Activated T-cell treated with anti-CD3 and anti-CD28 coated beads, Interleukin-2, amount 50 U/mL, for 24 hours (primary cell): ENCODE measurements around the gene SIGLEC9.

Experiments used
- DNase-seq: peaks from one replicate; pipeline ENCODE4 v3.0.0-alpha.2; 2020
- H3K27ac Mint-ChIP-seq: 2 replicates; pipeline ENCODE4 v1.8.0; 2020; ENCODE audit warnings: mild to moderate bottlenecking, mixed read lengths
- H3K27me3 Mint-ChIP-seq: 2 replicates; pipeline ENCODE4 v1.8.0; 2020; ENCODE audit warnings: mixed read lengths
- H3K36me3 Mint-ChIP-seq: 2 replicates; pipeline ENCODE4 v1.8.0; 2020; ENCODE audit warnings: low read depth, mixed read lengths
- H3K4me1 Mint-ChIP-seq: 2 replicates; pipeline ENCODE4 v1.8.0; 2020; ENCODE audit warnings: low read depth, mixed read lengths
- H3K4me3 Mint-ChIP-seq: 2 replicates; pipeline ENCODE4 v1.8.0; 2020; ENCODE audit warnings: mild to moderate bottlenecking, moderate library complexity, mixed read lengths
- H3K9me3 Mint-ChIP-seq: 2 replicates; pipeline ENCODE4 v1.8.0; 2020; ENCODE audit warnings: mixed read lengths

SIGLEC9 gene

GRCh38 chr19:51091895-51092873 lies 32.5 kb upstream of the SIGLEC9 start:
- no peak for DNase-seq
- H3K4me1 Mint-ChIP-seq: peaks cover 9% of the 10 kb centered on the region
- H3K27ac Mint-ChIP-seq: no peak overlapping the region
- H3K36me3 Mint-ChIP-seq: peaks cover 23% of the 10 kb centered on the region
- no peak overlapping the region for H3K4me3 Mint-ChIP-seq
- no peaks in the 10 kb centered on the region for H3K9me3 Mint-ChIP-seq
- no peaks in the 10 kb centered on the region for H3K27me3 Mint-ChIP-seq

- no peaks in the 10 kb centered on the region for H3K9me3 Mint-ChIP-seq
- no peaks in the 10 kb centered on the region for H3K27me3 Mint-ChIP-seq
- no peak overlapping the region for H3K27ac Mint-ChIP-seq
- H3K36me3 Mint-ChIP-seq: peaks cover 32% of the 10 kb centered on the region
- peaks cover 16% of the 10 kb centered on the region for H3K4me1 Mint-ChIP-seq
- H3K4me3 Mint-ChIP-seq: no peak overlapping the region
- no peak for DNase-seq
Observed at GRCh38 chr19:51093101-51093500, 31.6 kb upstream of the SIGLEC9 start.

DNA sequence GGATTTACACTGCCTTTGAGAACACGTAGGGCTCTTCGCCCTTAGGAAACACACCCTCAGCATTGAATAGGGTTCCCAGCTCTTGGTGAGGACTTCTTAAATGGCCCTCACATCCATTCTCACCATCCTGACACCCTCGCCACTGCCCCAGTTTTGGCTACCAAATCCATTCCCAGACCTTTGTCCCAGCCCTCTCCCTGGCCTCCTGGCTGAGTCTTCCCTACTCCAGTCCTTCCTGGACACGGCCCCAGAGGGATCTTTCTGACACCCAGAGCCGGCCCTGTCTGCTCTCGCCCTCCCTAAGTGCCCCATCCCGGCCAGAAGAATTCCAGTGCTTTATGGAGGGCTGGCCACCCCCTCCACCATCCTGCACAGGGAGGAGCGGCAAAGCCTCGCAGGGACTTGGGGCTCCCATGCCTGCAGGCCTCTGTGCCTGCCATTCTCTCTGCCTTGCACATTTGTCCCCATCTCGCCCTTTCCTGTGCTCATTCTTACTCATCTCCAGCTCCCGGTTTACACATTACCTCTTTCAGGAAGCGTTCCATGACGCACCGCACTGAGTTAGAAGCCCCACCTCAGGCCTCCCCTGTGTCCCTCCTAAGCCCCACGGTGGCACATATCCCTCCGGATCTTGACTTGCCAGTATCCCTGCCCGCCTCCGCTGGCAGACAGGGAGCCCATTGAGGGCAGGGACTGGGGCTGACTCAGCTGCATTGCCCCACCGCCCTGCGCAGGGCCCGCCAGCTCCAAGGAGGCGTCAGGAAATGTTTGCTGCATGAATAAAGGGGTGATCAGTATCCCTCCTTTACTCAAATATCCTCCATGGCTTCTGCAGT lies 31.0 kb upstream of the SIGLEC9 start:
- DNase-seq: no peak

DNA sequence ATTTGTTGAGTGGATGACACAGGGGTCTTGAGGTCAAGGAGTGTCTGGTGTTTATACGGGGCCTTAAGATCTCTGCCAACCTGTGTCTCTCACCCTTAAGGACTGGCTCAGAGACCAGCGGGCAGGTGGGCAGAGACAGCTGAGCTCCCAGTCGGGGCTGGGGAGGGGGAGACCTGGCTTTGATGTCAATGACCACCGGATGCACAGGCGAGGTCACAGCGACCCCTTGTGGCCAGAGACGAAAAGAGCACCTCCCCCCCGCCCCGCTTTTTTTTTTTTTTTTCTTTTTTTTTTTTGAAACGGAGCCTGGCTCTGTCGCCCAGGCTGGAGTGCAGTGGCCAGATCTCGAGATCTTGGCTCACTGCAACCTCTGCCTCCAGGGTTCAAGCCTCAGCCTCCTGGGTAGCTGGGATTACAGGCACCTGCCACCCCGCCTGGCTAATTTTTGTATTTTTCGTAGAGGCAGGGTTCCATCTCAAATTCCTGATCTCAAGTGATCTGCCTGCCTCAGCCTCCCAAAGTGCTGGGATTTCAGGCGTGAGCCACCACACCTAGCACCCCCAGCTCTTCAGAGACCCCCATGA lies 29.9 kb upstream of the SIGLEC9 start:
- no peaks in the 10 kb centered on the region for H3K27me3 Mint-ChIP-seq
- peaks cover 20% of the 10 kb centered on the region for H3K4me1 Mint-ChIP-seq
- no peaks in the 10 kb centered on the region for H3K9me3 Mint-ChIP-seq
- peaks cover 43% of the 10 kb centered on the region for H3K36me3 Mint-ChIP-seq
- peak; percentile 55 for DNase-seq
- no peak overlapping the region for H3K27ac Mint-ChIP-seq
- H3K4me3 Mint-ChIP-seq: no peak overlapping the region

More for the DNA sequence above, 31.0 kb upstream of the SIGLEC9 start:
- Mint-ChIP-seq H3K4me1 (peaks cover 16% of the 10 kb centered on the region), H3K27me3 (no peaks in the 10 kb centered on the region), H3K4me3 (no peak overlapping the region), H3K36me3 (peaks cover 35% of the 10 kb centered on the region), H3K27ac (no peak overlapping the region), H3K9me3 (no peaks in the 10 kb centered on the region)

DNA sequence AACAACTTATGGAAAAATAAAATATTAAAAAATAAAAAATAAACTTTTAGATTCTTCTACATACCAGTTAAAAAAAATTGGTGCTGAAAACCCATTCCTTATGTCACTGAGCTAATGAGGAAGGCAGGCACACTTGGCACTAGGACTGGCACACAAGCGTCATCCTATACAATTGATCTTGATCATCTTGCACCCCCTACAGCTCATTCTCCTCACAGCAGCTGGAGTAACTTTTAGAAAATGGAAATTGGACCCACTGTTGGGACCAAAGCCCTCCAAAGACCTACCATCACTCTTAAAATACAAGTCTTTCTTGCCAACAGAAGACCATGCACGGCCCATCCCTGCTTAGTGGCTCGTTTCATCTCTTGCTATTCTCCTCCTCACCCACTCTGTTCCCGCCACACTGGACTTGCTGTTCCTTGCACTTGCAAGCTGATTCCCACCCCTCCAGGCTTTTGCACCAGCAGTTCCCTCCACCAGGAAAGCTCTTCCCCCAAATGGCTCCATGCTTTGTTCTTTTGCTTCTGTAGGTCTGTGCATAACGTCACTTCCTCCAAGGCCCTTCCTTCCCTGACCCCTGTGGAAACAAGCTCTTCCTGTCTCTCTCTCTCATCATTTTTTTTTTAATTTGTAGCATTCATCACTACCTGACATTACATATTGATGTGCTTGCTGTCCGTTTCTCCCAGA lies 28.1 kb upstream of the SIGLEC9 start:
- Mint-ChIP-seq H3K4me1 (peaks cover 28% of the 10 kb centered on the region), H3K36me3 (peaks cover 61% of the 10 kb centered on the region), H3K27me3 (no peaks in the 10 kb centered on the region), H3K9me3 (no peaks in the 10 kb centered on the region), H3K27ac (peak overlapping the region; percentile 4), H3K4me3 (no peak overlapping the region)
- DNase-seq: no peak

DNA sequence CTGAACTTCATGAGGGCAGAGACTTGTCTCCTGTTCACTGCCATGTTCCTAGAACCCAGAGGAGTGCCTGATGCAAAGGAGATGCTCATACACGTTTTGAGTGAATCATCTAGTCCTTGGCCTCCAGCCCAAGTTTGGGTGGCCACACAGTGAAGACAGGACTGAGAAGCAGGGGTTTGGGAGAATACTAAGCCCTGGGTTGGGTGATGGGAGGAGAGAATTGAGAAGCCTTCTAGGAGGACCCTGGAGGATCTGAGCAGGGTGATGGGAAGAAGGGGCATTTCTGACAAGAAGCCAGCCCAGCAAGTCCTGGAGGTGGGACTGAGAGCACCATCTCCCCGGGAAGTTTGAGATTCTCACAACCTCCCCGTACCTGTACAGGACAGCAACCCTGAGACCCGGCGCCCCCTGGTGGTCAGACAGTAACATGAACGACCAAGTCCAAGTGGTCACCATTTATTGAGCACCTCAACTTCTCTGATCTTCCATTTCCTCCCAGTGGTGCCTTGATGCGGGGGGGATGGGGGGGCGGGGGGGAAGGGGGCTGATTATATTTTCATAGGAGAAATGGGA lies 27.5 kb upstream of the SIGLEC9 start:
- DNase-seq: peak; percentile 76
- Mint-ChIP-seq H3K4me1 (peaks cover 31% of the 10 kb centered on the region), H3K27me3 (no peaks in the 10 kb centered on the region), H3K36me3 (peaks cover 67% of the 10 kb centered on the region), H3K9me3 (no peaks in the 10 kb centered on the region), H3K4me3 (no peak overlapping the region), H3K27ac (peak overlapping the region; percentile 4)

DNA sequence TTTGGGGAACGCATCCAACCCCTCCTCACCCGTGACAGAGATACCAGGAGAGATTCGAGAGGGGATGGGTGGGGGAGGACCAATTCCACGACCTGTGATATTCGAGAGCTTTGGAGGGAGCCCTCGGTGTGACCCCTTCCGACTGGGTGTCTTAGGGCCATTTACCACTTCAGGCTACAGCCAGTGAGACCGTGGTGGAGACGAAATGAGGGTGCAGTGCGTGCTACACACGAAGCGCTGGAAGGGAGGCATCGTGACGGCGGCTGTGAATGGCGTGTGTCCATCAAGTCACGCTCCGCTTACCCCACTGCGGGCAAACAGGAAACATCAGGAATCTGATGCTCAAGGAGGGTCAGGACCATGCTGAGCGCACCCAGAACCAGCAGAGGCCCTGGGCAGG lies 26.9 kb upstream of the SIGLEC9 start:
- DNase-seq: no peak
- H3K4me3 Mint-ChIP-seq: no peak overlapping the region
- H3K27ac Mint-ChIP-seq: no peak overlapping the region

DNA sequence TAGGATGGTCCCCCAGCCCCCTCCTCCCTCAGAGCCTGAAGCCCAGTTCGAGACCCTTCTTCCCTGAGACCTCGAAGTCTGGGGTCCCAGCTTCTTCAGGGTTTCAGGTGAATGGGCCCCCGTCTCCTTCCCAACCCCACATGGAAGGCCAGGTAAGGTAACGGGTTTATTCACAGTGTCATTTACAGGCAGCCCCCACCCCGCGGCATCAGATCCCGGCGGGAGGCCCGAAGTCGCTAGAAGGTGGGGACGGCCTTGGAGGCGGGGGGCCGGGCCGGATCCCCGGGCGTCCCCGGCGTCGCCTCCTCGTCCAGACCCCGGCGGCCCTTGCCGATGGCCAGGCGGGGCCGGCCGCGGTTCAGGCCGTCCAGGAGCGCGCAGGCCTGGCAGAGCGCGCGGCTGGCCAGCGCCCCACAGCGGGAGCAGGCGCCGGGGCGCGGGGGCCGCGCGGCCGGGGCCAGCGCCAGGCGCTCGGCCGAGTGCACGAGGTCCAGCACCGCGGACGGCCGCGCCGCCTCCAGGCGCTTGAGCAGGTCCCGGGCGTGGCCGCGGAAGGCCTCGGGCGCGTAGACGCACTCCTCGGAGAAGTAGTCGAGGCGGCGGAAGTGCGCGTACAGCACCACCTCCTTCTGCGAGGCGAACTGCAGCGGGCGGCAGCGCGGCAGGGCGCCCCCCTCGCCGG lies 26.2 kb upstream of the SIGLEC9 start:
- no peaks in the 10 kb centered on the region for H3K9me3 Mint-ChIP-seq
- peaks cover 80% of the 10 kb centered on the region for H3K36me3 Mint-ChIP-seq
- no peaks in the 10 kb centered on the region for H3K27me3 Mint-ChIP-seq
- H3K4me1 Mint-ChIP-seq: peaks cover 40% of the 10 kb centered on the region
- H3K4me3 Mint-ChIP-seq: peak overlapping the region; percentile 62
- H3K27ac Mint-ChIP-seq: no peak overlapping the region
- DNase-seq: peak; percentile 58

More for the DNA sequence above, 26.9 kb upstream of the SIGLEC9 start:
- peaks cover 36% of the 10 kb centered on the region for H3K4me1 Mint-ChIP-seq
- H3K9me3 Mint-ChIP-seq: no peaks in the 10 kb centered on the region
- peaks cover 73% of the 10 kb centered on the region for H3K36me3 Mint-ChIP-seq
- no peaks in the 10 kb centered on the region for H3K27me3 Mint-ChIP-seq

DNA sequence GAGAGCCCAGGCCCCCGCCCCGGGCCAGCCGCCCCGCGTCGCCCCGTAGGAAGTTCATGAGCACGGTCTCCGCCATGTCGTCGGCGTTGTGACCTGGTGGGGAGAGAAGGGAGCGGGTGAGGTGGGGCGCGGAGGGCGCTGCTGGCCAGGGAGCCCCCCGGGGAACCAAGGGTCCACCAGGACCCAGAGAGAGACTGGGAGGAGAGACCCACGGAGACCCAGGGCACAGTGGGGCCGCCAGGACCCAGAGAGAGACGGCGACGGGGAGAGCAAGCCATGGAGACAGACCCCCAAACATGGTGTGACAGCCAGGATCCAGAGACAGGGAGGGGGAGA lies 25.7 kb upstream of the SIGLEC9 start:
- no peak for DNase-seq
- H3K4me1 Mint-ChIP-seq: peaks cover 43% of the 10 kb centered on the region
- H3K4me3 Mint-ChIP-seq: peak overlapping the region; percentile 62
- no peaks in the 10 kb centered on the region for H3K9me3 Mint-ChIP-seq
- peaks cover 85% of the 10 kb centered on the region for H3K36me3 Mint-ChIP-seq
- H3K27me3 Mint-ChIP-seq: no peaks in the 10 kb centered on the region
- peak overlapping the region; percentile 69 for H3K27ac Mint-ChIP-seq

DNA sequence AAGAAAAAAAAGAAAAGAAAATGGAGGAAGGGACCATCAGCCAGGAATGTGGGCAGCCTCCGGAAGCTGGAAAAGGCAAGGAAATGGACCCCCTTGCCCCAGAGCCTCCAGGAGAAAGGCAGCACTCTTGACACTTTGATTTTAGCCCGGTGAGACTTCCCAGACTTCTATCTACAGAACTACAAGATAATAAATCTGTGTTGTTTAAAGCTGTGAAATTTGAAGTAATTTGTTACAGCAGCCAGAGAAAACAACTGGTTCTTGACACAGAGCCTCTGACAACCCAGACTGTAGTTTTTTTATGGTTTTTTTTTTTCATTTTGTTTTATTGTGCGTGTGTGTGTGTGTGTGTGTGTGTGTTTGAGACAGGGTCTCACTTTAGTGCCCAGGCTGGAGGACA lies 24.1 kb upstream of the SIGLEC9 start:
- peaks cover 52% of the 10 kb centered on the region for H3K4me1 Mint-ChIP-seq
- DNase-seq: no peak
- no peaks in the 10 kb centered on the region for H3K9me3 Mint-ChIP-seq
- H3K36me3 Mint-ChIP-seq: peaks cover 88% of the 10 kb centered on the region
- peak overlapping the region; percentile 26 for H3K27ac Mint-ChIP-seq
- H3K27me3 Mint-ChIP-seq: no peaks in the 10 kb centered on the region
- no peak overlapping the region for H3K4me3 Mint-ChIP-seq

GRCh38 chr19:51101171-51101865 lies 23.4 kb upstream of the SIGLEC9 start:
- Mint-ChIP-seq H3K4me3 (no peak overlapping the region), H3K27ac (peak overlapping the region; percentile 26), H3K36me3 (peaks cover 88% of the 10 kb centered on the region), H3K9me3 (no peaks in the 10 kb centered on the region), H3K27me3 (no peaks in the 10 kb centered on the region), H3K4me1 (peaks cover 58% of the 10 kb centered on the region)
- no peak for DNase-seq

DNA sequence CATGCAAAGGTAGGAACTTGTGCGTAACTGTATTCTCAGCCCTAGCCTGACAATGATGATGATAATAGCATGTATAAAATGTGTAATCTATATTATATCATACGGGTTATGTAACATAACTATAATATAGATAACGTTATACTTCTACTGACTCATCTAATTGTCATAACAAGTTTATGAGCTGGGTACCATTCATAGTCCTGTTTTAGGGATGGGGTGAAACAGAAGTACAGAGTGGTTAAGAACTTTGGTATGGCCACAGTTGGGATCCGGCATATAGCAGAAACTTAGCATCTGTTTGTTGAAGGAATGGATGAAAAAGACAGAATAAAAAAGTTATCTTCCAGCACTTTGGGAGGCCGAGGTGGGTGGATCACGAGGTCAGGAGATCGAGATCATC lies 21.7 kb upstream of the SIGLEC9 start:
- Mint-ChIP-seq H3K36me3 (peaks cover 86% of the 10 kb centered on the region), H3K4me3 (no peak overlapping the region), H3K27ac (peak overlapping the region; percentile 5), H3K9me3 (no peaks in the 10 kb centered on the region), H3K4me1 (peaks cover 55% of the 10 kb centered on the region), H3K27me3 (no peaks in the 10 kb centered on the region)
- no peak for DNase-seq

DNA sequence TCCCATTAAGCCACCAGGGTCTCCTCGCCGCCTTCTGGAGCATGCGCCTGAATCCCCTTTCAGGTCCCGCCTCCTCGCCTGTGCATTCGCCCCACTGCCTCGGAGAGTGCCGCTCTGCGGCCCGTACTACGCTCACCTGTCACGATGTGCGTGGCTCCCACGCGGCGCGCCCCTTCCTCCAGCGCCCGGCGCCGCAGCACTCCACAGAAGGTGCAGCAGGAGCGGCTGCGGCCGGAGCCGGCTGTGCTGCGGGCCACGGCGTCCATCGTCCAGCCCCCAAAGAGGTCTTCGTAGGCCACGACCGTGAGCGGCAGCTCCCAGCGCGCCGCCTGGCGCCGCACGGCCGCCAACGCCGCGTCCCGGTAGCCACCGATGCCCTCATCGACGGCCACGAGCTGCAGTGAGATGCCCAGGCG lies 20.8 kb upstream of the SIGLEC9 start:
- no peaks in the 10 kb centered on the region for H3K27me3 Mint-ChIP-seq
- H3K9me3 Mint-ChIP-seq: no peaks in the 10 kb centered on the region
- H3K36me3 Mint-ChIP-seq: peaks cover 86% of the 10 kb centered on the region

More for the DNA sequence above, 20.8 kb upstream of the SIGLEC9 start:
- no peak overlapping the region for H3K4me3 Mint-ChIP-seq
- no peak overlapping the region for H3K27ac Mint-ChIP-seq
- no peak for DNase-seq
- H3K4me1 Mint-ChIP-seq: peaks cover 61% of the 10 kb centered on the region
